Small intestine (tissue), 7 donors: ENCODE measurements around the gene STRA8. TPM values are rescaled to one million over a fixed set of nuclear protein-coding genes. Genes with fewer than 3 reads are reported as not detected.

Experiments
- DNase-seq, 2 donors: peaks; one replicate each; pipeline versions ENCODE4 v3.0.0 to v3.0.0-alpha.2; 2013
- FAIRE-seq: peaks from 2 replicates; lab custom pipeline; 2012; peaks lifted over from hg19 to GRCh38; lab: Jason Lieb, UNC
- H3K27ac ChIP-seq, 3 donors: one replicate each; pipeline ENCODE4 v1.5.1; 2013; ENCODE audit warnings: low read length in 2 of 3, mild to moderate bottlenecking in 2 of 3, control low read depth in 1 of 3, inconsistent platforms in 1 of 3, low read depth in 1 of 3, moderate library complexity in 1 of 3
- H3K27me3 ChIP-seq, 3 donors: one replicate each; pipeline ENCODE4 v1.6.1; 2013; ENCODE audit warnings: low read length in 3 of 3, inconsistent platforms in 1 of 3; ENCODE audit not compliant: control insufficient read depth in 3 of 3, insufficient read depth in 3 of 3
- H3K36me3 ChIP-seq, 3 donors: one replicate each; pipeline ENCODE4 v1.6.1; 2013; ENCODE audit warnings: low read length in 3 of 3, inconsistent platforms in 1 of 3, low read depth in 1 of 3, mild to moderate bottlenecking in 1 of 3, moderate library complexity in 1 of 3; ENCODE audit not compliant: control insufficient read depth in 3 of 3, insufficient read depth in 2 of 3
- H3K4me1 ChIP-seq, 3 donors: one replicate each; pipeline ENCODE4 v1.6.1; 2013; ENCODE audit warnings: low read length in 2 of 3, inconsistent platforms in 1 of 3, low read depth in 1 of 3, mild to moderate bottlenecking in 1 of 3, moderate library complexity in 1 of 3; ENCODE audit not compliant: control insufficient read depth in 3 of 3, insufficient read depth in 2 of 3
- H3K4me3 ChIP-seq, 3 donors: one replicate each; pipeline ENCODE4 v1.5.1; 2013; ENCODE audit warnings: low read length in 3 of 3, control low read depth in 1 of 3, inconsistent platforms in 1 of 3, low read depth in 1 of 3, mild to moderate bottlenecking in 1 of 3, moderate library complexity in 1 of 3
- H3K9me3 ChIP-seq, 2 donors: one replicate each; pipeline ENCODE4 v1.6.1; 2013; ENCODE audit warnings: low read depth in 1 of 2, low read length in 1 of 2; ENCODE audit not compliant: control insufficient read depth in 2 of 2, insufficient read depth in 1 of 2
- WGBS, 3 donors: extraction: QIAGEN DNeasy Blood & Tissue Kit; methylation state at CpG; one replicate each; pipeline ENCODE4 v1.1.7; 2013; 5-methylcytosine and 5-hydroxymethylcytosine counted together
- polyA plus RNA-seq, 4 donors: library from polyadenylated mRNA; stranded (reverse) in 3 of 4; unstranded in 1 of 4; fragments of 200-250 nt in 3 of 4; fragments of 120-200 nt in 1 of 4; gene quantifications; one replicate each; pipeline versions ENCODE4 v1.2.1 to v1.2.3, GENCODE V29; 2013
- donor health status: healthy with polysubstance abuse.
- donor health status: control.
- donor health status: control.
- donor health status: Bipolar disorder and iron deficiency.
- donor health status: healthy.

STRA8 gene
- polyA plus RNA-seq, 4 donors = not detected

DNA sequence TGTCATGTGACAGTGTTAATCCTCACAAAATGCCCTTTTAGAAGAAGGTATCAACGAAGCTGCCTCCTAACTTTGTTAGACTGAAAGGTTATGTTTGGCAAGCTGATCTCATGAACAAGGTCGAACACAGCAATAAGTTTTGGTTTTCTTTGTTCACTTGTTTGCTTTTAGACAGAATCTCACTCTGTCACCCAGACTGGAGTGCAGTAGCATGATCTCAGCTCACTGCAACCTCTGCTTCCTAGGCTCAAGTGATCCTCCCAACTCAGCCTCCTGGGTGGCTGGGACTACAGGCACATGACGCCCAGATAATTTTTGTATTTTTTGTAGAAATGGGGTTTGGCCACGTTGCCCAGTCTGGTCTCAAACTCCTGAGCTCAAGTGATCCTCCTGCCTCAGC is 1.1 kb downstream of the STRA8 start:
- no peaks in the 10 kb centered on the region for H3K36me3 ChIP-seq
- FAIRE-seq (no peak), DNase-seq (no peak)
- no peaks in the 10 kb centered on the region for H3K4me1 ChIP-seq
- 46 to 66% (median 65%) methylated on average over 4 of the region's 4 CpGs for WGBS, 3 donors
- peaks cover 0 to 1% of the 10 kb centered on the region in 2 donors for H3K9me3 ChIP-seq
- H3K27me3 ChIP-seq = peaks cover 0 to 5% (median 0%) of the 10 kb centered on the region in 3 donors
- H3K4me3 ChIP-seq = no peak overlapping the region
- no peak overlapping the region for H3K27ac ChIP-seq

GRCh38 chr7:135235841-135236240 is 2.2 kb downstream of the STRA8 start:
- no peak overlapping the region for H3K4me3 ChIP-seq
- H3K9me3 ChIP-seq = peaks cover 0 to 1% of the 10 kb centered on the region in 2 donors
- no peak for DNase-seq
- no peaks in the 10 kb centered on the region for H3K4me1 ChIP-seq
- no peak for FAIRE-seq
- H3K36me3 ChIP-seq = no peaks in the 10 kb centered on the region
- H3K27ac ChIP-seq = no peak overlapping the region
- peaks cover 0 to 4% (median 0%) of the 10 kb centered on the region in 3 donors for H3K27me3 ChIP-seq
- 91 to 95% (median 95%) methylated on average over 5 of the region's 5 CpGs for WGBS, 3 donors

- Histone ChIP-seq H3K9me3 (peaks cover 0 to 1% of the 10 kb centered on the region in 2 donors), H3K4me3 (no peak overlapping the region), H3K27me3 (peaks cover 0 to 5% (median 0%) of the 10 kb centered on the region in 3 donors), H3K36me3 (no peaks in the 10 kb centered on the region), H3K4me1 (no peaks in the 10 kb centered on the region), H3K27ac (no peak overlapping the region)
- WGBS, 3 donors = 46 to 67% (median 63%) methylated on average over 2 of the region's 2 CpGs
- no peak for DNase-seq
- FAIRE-seq = no peak
These were observed 3.1 kb downstream of the STRA8 start for GRCh38 chr7:135236727-135237126.

DNA sequence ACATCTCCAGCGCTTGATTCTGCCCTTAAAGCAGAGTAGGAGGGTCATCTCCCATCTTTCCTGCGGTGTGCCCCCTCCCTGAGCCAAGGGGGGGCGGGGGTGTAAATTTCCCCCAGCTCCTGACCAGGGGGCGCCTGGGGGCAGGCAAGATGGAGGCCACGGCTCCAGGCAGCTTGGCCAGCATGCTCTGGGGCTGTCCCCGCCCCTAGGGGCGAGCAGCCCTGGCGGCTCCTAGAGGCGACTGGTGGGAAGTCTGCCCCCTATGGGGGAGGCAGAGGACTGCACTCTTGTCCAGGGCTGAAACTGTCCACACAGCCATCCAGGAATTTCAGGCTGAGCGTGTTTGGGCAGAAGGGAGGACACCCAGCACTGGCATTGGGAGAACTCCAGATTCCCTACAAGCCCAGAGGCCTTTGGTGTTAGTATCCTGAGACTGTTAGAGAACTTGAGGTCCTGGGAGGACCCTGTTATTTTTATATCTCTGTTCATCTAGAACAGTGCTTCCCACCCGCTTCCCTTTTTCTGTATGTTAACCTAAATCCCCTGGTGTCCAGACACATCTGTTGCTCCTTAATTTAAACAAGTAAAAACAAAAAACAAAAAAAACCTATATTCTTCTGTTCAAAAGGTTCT is 4.6 kb downstream of the STRA8 start:
- 80 to 89% (median 83%) methylated on average over 11 of the region's 11 CpGs for WGBS, 3 donors

DNA sequence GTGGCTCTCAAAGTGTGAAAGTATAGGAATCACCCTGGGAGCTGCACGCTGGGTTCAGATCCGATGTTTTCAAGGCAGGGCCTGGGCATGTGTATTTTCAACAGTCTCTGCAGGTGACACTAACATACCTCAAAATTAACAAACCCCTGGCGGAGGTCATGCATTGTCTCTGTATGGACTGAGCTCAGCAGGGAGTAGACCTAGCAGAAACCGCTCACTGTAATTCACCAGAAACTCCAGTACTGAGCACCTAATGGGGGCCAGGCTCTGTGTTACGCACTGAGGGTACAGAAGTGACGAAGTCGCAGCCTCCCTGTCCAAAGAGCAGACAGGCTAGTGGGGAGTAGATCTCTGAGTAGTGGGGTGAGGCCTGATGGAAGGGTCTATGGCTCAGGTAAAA is 5.6 kb downstream of the STRA8 start:
- WGBS, 3 donors = 91 to 94% (median 93%) methylated on average over 7 of the region's 7 CpGs
- H3K27ac ChIP-seq = no peak overlapping the region
- no peak overlapping the region for H3K4me3 ChIP-seq

More for the DNA sequence above, 4.6 kb downstream of the STRA8 start:
- Histone ChIP-seq H3K27me3 (peaks cover 0 to 12% (median 0%) of the 10 kb centered on the region in 3 donors), H3K27ac (no peak overlapping the region), H3K9me3 (peaks cover 0 to 1% of the 10 kb centered on the region in 2 donors), H3K4me3 (no peak overlapping the region), H3K4me1 (no peaks in the 10 kb centered on the region), H3K36me3 (no peaks in the 10 kb centered on the region)
- no peak for FAIRE-seq
- no peak for DNase-seq

GRCh38 chr7:135240441-135240840 is 6.8 kb downstream of the STRA8 start:
- Histone ChIP-seq H3K4me3 (no peak overlapping the region), H3K9me3 (peaks cover 0 to 1% of the 10 kb centered on the region in 2 donors), H3K4me1 (no peaks in the 10 kb centered on the region), H3K36me3 (no peaks in the 10 kb centered on the region), H3K27me3 (peaks cover 0 to 14% (median 0%) of the 10 kb centered on the region in 3 donors), H3K27ac (no peak overlapping the region)
- no peak for FAIRE-seq
- WGBS, 3 donors = 79 to 85% (median 83%) methylated on average over 9 of the region's 9 CpGs
- no peak for DNase-seq

More for the DNA sequence above, 5.6 kb downstream of the STRA8 start:
- FAIRE-seq (no peak), DNase-seq (no peak)
- no peaks in the 10 kb centered on the region for H3K4me1 ChIP-seq
- no peaks in the 10 kb centered on the region for H3K36me3 ChIP-seq
- peaks cover 0 to 1% of the 10 kb centered on the region in 2 donors for H3K9me3 ChIP-seq
- peaks cover 0 to 14% (median 0%) of the 10 kb centered on the region in 3 donors for H3K27me3 ChIP-seq

DNA sequence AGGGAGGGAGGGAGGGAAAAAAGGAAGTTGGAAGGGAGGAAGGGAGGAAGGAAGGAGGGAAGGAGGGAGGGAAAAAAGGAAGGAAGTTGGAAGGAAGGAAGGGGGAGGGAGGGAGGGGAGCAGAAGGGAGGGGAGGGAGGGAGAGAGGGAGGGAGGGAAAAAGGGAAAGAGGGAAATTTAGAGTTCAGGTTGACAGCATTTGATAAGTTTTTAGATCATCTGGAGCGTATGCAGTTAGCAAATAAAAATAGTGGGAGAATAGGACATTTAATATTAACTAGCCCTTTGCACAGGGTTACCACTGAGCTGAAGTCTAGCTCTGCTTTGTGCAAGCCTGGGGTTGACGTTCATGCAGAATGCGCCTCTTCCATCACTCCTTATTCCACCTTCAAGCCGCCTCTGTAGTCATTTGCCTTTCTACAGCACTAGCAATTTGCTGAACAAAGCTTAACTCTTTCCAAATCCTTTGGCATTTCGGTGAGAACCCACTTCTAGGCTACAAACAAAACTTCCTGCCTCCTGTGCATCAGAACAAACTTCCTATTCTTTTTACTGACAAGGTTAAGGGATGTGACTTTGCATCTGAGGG is 8.6 kb downstream of the STRA8 start:
- Histone ChIP-seq H3K4me3 (no peak overlapping the region), H3K27ac (no peak overlapping the region), H3K9me3 (peaks cover 0 to 1% of the 10 kb centered on the region in 2 donors), H3K36me3 (no peaks in the 10 kb centered on the region), H3K27me3 (peaks cover 0 to 14% (median 0%) of the 10 kb centered on the region in 3 donors), H3K4me1 (no peaks in the 10 kb centered on the region)
- FAIRE-seq = no peak
- 68 to 74% (median 70%) methylated on average over 5 of the region's 5 CpGs for WGBS, 3 donors
- DNase-seq = no peak

DNA sequence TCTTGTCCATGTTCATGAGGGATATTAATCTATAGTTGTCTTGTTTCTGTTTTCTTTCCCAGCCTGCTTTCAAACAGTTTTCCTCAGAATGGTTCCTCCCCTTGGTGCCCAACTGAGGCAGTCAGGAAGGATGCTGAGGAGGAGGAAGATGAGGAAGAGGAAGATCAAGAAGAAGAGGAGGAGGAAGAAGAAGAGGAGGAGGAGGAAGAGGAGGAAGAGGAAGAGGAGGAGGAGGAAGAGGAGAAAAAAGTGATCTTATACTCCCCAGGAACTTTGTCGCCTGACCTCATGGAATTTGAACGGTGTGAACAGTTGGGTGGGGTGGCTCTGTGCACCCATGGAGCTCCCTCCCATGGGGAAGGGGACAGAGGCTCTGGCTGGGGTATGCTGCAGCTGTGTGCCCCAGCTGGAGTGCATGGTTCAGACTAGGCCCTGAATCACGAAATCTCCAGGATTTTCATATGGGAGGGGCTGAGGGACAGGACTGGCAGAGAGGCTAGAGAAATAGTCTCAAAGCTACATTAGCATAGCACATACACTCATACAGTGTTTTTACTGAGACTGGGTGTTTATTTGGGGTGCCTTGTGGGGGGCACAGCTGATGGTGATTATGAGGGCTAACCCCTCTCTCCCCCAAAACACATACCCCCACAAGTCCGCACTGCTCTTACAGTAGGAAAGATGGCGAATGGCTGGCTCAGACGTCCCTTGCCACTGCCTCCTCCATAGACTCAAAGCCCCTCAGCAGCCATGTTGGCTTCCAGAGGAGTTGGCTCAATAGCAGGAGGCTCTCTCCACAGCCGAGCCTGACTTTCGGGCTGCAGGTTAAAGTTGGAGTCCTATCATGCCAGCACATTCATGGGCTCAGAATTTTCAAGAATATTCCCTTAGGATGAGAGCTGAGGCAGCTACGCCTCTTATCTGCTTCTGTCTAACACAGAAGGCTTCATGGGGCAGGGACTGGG is 11.9 kb downstream of the STRA8 start:
- 84 to 85% (median 85%) methylated on average over 9 of the region's 9 CpGs for WGBS, 3 donors
- DNase-seq (no peak), FAIRE-seq (no peak)
- H3K36me3 ChIP-seq = no peaks in the 10 kb centered on the region
- no peaks in the 10 kb centered on the region for H3K9me3 ChIP-seq
- H3K27me3 ChIP-seq = peaks cover 0 to 14% (median 0%) of the 10 kb centered on the region in 3 donors
- no peaks in the 10 kb centered on the region for H3K4me1 ChIP-seq
- H3K27ac ChIP-seq = no peak overlapping the region
- no peak overlapping the region for H3K4me3 ChIP-seq
